ENCODE measurements around the gene B3GLCT.

The B3GLCT gene

DNA sequence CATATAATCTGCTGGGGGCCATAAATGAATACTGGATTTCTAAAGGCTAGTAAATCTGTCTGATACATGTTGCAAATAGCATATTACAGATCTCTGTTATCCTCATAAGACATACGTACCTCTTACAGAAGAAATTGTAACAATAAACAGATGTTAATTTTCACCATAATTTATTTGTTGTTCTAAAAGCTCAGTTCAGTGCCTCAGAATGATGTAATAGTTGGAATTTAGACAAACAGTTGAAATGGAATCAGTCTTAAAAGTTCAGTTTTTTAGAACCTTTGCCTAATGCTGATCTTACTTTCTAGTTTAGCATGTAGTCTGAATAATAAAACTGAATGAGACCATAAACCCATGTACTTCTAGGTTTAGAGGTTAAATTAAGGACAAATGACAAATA lies 43.1 kb downstream of the B3GLCT start:
- Histone ChIP-seq H3K9me2 (replicated peaks; ENCODE audit: insufficient read depth, low read length) (no peaks in the 10 kb centered on the region), H3K4me3 (ENCODE audit: low read length) (no peak overlapping the region), H3K4me1 (ENCODE audit: low read length) (no peaks in the 10 kb centered on the region), H3K27me3 (replicated peaks; ENCODE audit: insufficient read depth, low read length) (no peaks in the 10 kb centered on the region), H3F3A (ENCODE audit: insufficient read depth, low read length) (no peaks in the 10 kb centered on the region), H3K27ac (ENCODE audit: low read length) (no peak overlapping the region), H3K4me2 (ENCODE audit: low read depth, low read length) (no peak overlapping the region), H3K36me3 (replicated peaks; ENCODE audit: insufficient read depth, low read length) (no peaks in the 10 kb centered on the region), H2AFZ (ENCODE audit: low read length) (no peak overlapping the region), H3K79me2 (ENCODE audit: low read length) (no peaks in the 10 kb centered on the region), H3K9me3 (replicated peaks; ENCODE audit: insufficient read depth, low read length) (no peaks in the 10 kb centered on the region), H3K9ac (ENCODE audit: low read length) (no peak overlapping the region), H4K20me1 (ENCODE audit: insufficient read depth, low read length) (no peaks in the 10 kb centered on the region)
- TF ChIP-seq, protein P1, sequence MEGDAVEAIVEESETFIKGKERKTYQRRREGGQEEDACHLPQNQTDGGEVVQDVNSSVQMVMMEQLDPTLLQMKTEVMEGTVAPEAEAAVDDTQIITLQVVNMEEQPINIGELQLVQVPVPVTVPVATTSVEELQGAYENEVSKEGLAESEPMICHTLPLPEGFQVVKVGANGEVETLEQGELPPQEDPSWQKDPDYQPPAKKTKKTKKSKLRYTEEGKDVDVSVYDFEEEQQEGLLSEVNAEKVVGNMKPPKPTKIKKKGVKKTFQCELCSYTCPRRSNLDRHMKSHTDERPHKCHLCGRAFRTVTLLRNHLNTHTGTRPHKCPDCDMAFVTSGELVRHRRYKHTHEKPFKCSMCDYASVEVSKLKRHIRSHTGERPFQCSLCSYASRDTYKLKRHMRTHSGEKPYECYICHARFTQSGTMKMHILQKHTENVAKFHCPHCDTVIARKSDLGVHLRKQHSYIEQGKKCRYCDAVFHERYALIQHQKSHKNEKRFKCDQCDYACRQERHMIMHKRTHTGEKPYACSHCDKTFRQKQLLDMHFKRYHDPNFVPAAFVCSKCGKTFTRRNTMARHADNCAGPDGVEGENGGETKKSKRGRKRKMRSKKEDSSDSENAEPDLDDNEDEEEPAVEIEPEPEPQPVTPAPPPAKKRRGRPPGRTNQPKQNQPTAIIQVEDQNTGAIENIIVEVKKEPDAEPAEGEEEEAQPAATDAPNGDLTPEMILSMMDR (IDR thresholded peaks at IDR 0.05; ENCODE audit: low read length), result no peak
- no peak for TF ChIP-seq EZH2phosphoT487 (IDR thresholded peaks at IDR 0.05; ENCODE audit: low read length)
- TF ChIP-seq EZH2 (optimal IDR thresholded peaks at IDR 0.05; ENCODE audit: low read depth, low read length), result no peak
- DNase-seq, result no peak

DNA sequence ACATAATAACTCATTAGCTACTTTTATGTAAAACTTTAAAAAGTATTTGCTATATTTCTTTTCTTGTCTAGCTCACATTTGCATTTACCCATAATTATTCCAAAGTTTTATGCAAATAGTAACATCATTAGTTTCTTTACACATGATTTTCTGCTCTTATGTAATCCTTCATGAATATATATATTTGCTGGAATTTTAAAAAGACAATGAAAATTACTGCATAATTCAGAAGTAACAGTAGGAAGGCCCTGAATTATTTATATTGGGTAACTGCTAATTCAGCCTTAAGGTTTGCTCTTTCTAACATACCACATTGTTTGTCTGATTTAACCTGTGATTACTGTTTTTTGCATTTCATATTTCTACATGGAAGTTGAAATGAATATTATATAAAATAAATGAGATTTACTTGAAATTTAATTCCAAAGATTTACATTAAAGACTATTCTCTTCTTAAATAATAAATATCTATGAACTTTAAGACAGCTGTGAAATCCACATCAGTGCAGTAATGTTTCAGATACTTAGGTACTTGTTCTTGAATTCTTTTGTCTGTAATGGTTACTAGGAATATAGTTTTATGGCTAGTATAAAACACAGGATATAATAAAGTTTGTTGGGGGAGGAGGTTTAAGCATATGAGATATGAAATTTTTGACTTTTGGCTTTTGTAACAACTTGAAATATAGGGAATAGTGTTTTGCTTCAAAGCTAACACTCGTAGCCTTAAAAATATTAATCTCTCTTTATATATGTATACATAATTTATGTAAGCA lies 46.0 kb downstream of the B3GLCT start:
- no peaks in the 10 kb centered on the region for H3K27me3 ChIP-seq (replicated peaks; ENCODE audit: insufficient read depth, low read length)
- H3K9me3 ChIP-seq (replicated peaks; ENCODE audit: insufficient read depth, low read length), result no peaks in the 10 kb centered on the region
- no peaks in the 10 kb centered on the region for H3K9me2 ChIP-seq (replicated peaks; ENCODE audit: insufficient read depth, low read length)
- H3F3A ChIP-seq (ENCODE audit: insufficient read depth, low read length), result no peaks in the 10 kb centered on the region
- H3K4me2 ChIP-seq (ENCODE audit: low read depth, low read length), result no peak overlapping the region
- no peak for DNase-seq
- TF ChIP-seq EZH2 (optimal IDR thresholded peaks at IDR 0.05; ENCODE audit: low read depth, low read length) (no peak), EZH2phosphoT487 (IDR thresholded peaks at IDR 0.05; ENCODE audit: low read length) (no peak)
- TF ChIP-seq, protein P1 (IDR thresholded peaks at IDR 0.05; ENCODE audit: low read length), result no peak
- no peak overlapping the region for H3K4me3 ChIP-seq (ENCODE audit: low read length)
- no peak overlapping the region for H3K27ac ChIP-seq (ENCODE audit: low read length)
- H3K79me2 ChIP-seq (ENCODE audit: low read length), result no peaks in the 10 kb centered on the region
- H2AFZ ChIP-seq (ENCODE audit: low read length), result no peak overlapping the region
- H3K4me1 ChIP-seq (ENCODE audit: low read length), result no peaks in the 10 kb centered on the region
- H4K20me1 ChIP-seq (ENCODE audit: insufficient read depth, low read length), result no peaks in the 10 kb centered on the region
- no peaks in the 10 kb centered on the region for H3K36me3 ChIP-seq (replicated peaks; ENCODE audit: insufficient read depth, low read length)
- H3K9ac ChIP-seq (ENCODE audit: low read length), result no peak overlapping the region

DNA sequence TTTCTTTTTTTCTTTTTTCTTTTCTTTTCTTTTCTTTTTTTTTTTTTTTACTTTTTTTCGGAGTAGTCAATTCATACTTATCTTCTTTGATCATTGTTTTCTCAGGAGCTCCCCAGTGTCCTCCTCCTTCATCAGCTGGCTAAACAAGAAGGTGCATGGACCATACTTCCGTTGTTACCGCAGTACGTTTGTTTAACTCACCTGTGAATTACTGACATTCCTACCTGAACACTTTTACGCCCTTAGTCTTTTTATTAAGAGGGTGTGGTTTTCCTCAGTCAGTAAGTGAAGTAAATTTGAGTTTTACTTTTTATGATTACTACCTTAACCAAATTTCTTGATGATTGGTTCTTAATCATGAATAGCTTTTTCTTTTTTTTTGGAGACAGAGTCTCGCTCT lies 47.1 kb downstream of the B3GLCT start:
- H2AFZ ChIP-seq (ENCODE audit: low read length), result no peak overlapping the region
- no peak for DNase-seq
- H3K27me3 ChIP-seq (replicated peaks; ENCODE audit: insufficient read depth, low read length), result no peaks in the 10 kb centered on the region
- H3K4me1 ChIP-seq (ENCODE audit: low read length), result no peaks in the 10 kb centered on the region
- TF ChIP-seq EZH2phosphoT487 (IDR thresholded peaks at IDR 0.05; ENCODE audit: low read length) (no peak), EZH2 (optimal IDR thresholded peaks at IDR 0.05; ENCODE audit: low read depth, low read length) (no peak)
- TF ChIP-seq, protein P1 (IDR thresholded peaks at IDR 0.05; ENCODE audit: low read length), result no peak
- no peaks in the 10 kb centered on the region for H3F3A ChIP-seq (ENCODE audit: insufficient read depth, low read length)
- H3K9me2 ChIP-seq (replicated peaks; ENCODE audit: insufficient read depth, low read length), result no peaks in the 10 kb centered on the region
- H3K36me3 ChIP-seq (replicated peaks; ENCODE audit: insufficient read depth, low read length), result no peaks in the 10 kb centered on the region
- H3K27ac ChIP-seq (ENCODE audit: low read length), result no peak overlapping the region
- H3K4me2 ChIP-seq (ENCODE audit: low read depth, low read length), result no peak overlapping the region
- H3K79me2 ChIP-seq (ENCODE audit: low read length), result no peaks in the 10 kb centered on the region
- H3K9me3 ChIP-seq (replicated peaks; ENCODE audit: insufficient read depth, low read length), result no peaks in the 10 kb centered on the region
- no peaks in the 10 kb centered on the region for H4K20me1 ChIP-seq (ENCODE audit: insufficient read depth, low read length)
- H3K9ac ChIP-seq (ENCODE audit: low read length), result no peak overlapping the region
- no peak overlapping the region for H3K4me3 ChIP-seq (ENCODE audit: low read length)
